ENCODE measurements around the gene SLC4A2.

SLC4A2 gene

DNA sequence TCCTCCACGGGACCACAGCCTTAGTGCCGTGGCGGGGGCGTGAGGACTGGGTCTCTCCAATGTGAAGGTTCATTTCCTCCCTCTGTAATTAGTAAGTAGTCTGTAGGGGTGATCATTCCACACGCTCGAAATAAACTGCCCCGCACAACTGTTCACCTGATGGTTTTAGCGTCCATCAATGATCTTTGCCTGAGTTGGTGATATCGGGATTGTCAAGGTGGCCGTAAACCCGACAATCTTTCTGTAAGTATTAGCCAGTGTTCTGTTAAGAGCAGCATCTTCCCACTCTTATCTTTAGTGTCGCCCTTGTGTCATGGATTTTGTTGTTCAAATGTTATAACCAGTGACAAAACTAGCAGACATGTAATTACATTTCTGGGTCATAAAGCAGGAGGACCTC lies 44.6 kb downstream of the SLC4A2 start:
- H3K27ac ChIP-seq (ENCODE audit: low read length) = no peak overlapping the region

DNA sequence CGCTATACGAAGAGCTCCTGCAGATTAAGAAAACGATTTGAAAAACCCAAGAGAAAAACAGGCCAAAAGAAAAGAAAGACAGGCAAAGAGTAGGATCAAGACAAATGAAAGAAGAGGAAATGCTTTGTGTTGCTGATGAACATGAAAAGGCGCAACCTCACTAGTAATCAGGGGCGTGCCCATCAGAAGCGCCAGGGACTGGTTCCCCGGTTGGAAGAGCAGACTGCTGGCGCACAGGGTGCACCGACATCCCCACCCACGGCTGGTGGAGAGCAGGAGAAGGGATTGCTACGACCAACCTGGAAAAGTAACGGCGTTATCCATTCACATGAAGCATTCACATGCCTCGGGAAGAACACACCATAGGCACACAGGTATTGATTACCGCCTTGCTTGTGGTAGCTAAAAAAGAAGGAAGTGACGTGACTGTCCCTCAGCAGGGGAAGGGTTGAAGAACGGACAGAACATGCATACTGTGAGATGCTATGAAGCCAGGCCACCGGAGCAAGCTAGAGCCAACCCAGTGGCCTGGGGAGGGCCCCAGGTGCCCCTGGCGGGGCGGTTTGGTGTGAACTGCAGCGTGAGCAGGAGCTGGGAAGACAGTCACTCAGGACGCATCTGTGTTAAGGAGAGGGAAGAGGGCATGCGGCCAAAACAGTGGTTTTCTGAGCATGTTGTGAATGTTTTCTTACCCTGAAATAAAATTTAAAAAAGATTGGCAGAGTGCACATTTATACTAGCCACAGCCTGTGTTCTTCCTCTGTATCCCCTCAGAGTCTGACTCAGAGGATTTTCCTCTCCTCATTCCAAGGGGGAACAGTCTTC lies 45.2 kb downstream of the SLC4A2 start:
- no peak overlapping the region for H3K9ac ChIP-seq (ENCODE audit: low read length)
- TF ChIP-seq, protein P1, sequence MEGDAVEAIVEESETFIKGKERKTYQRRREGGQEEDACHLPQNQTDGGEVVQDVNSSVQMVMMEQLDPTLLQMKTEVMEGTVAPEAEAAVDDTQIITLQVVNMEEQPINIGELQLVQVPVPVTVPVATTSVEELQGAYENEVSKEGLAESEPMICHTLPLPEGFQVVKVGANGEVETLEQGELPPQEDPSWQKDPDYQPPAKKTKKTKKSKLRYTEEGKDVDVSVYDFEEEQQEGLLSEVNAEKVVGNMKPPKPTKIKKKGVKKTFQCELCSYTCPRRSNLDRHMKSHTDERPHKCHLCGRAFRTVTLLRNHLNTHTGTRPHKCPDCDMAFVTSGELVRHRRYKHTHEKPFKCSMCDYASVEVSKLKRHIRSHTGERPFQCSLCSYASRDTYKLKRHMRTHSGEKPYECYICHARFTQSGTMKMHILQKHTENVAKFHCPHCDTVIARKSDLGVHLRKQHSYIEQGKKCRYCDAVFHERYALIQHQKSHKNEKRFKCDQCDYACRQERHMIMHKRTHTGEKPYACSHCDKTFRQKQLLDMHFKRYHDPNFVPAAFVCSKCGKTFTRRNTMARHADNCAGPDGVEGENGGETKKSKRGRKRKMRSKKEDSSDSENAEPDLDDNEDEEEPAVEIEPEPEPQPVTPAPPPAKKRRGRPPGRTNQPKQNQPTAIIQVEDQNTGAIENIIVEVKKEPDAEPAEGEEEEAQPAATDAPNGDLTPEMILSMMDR (IDR thresholded peaks at IDR 0.05; ENCODE audit: low read depth, low read length) = no peak
- no peak for TF ChIP-seq EZH2phosphoT487 (IDR thresholded peaks at IDR 0.05; ENCODE audit: low read depth)
- H3K36me3 ChIP-seq (replicated peaks; ENCODE audit: low read depth, low read length) = no peaks in the 10 kb centered on the region
- H3K4me3 ChIP-seq (ENCODE audit: low read length) = no peak overlapping the region
- H3K27ac ChIP-seq (ENCODE audit: low read length) = no peak overlapping the region
- no peaks in the 10 kb centered on the region for H3K9me3 ChIP-seq (ENCODE audit: insufficient read depth, low read length)
- peaks cover 49% of the 10 kb centered on the region for H4K20me1 ChIP-seq (ENCODE audit: insufficient read depth, low read length)
- no peaks in the 10 kb centered on the region for H3K27me3 ChIP-seq (ENCODE audit: low read depth, low read length)
- no peaks in the 10 kb centered on the region for H3K4me1 ChIP-seq (ENCODE audit: low read length)
- no peak overlapping the region for H2AFZ ChIP-seq (ENCODE audit: low read depth, low read length)
- H3K4me2 ChIP-seq (ENCODE audit: low read length) = no peak overlapping the region
- H3K79me2 ChIP-seq (ENCODE audit: low read length) = peaks cover 32% of the 10 kb centered on the region

More for the DNA sequence above, 44.6 kb downstream of the SLC4A2 start:
- TF ChIP-seq EZH2phosphoT487 (IDR thresholded peaks at IDR 0.05; ENCODE audit: low read depth) = no peak
- TF ChIP-seq, protein P1 (IDR thresholded peaks at IDR 0.05; ENCODE audit: low read depth, low read length) = no peak
- no peak overlapping the region for H3K4me3 ChIP-seq (ENCODE audit: low read length)
- H3K4me2 ChIP-seq (ENCODE audit: low read length) = no peak overlapping the region
- H3K27me3 ChIP-seq (ENCODE audit: low read depth, low read length) = no peaks in the 10 kb centered on the region
- H4K20me1 ChIP-seq (ENCODE audit: insufficient read depth, low read length) = peaks cover 50% of the 10 kb centered on the region
- H3K4me1 ChIP-seq (ENCODE audit: low read length) = no peaks in the 10 kb centered on the region
- H3K79me2 ChIP-seq (ENCODE audit: low read length) = peaks cover 37% of the 10 kb centered on the region
- H3K9ac ChIP-seq (ENCODE audit: low read length) = no peak overlapping the region
- H2AFZ ChIP-seq (ENCODE audit: low read depth, low read length) = no peak overlapping the region
- H3K36me3 ChIP-seq (replicated peaks; ENCODE audit: low read depth, low read length) = no peaks in the 10 kb centered on the region
- H3K9me3 ChIP-seq (ENCODE audit: insufficient read depth, low read length) = no peaks in the 10 kb centered on the region

DNA sequence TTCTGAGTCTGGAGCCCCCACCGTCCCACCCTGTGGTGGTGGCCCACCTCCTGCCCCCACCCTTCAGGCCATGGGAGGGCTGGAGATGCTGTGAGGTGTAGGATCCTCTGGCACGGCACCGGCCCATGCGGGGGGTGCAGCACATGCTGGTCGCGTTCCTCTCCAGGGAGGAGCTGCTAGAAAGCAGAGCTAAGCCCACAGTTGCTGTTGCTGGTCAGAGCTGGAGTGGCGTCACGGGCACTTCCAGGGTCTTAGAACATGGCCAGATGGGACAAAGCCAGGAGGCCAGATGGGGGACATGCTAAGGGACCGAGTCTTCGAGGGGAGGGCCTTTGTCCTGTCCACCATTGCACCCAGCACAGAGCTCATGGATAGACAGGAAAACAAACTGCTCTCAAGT lies 48.5 kb downstream of the SLC4A2 start:
- Histone ChIP-seq H3K9me3 (ENCODE audit: insufficient read depth, low read length) (no peaks in the 10 kb centered on the region), H3K4me1 (ENCODE audit: low read length) (no peaks in the 10 kb centered on the region), H3K4me2 (ENCODE audit: low read length) (no peak overlapping the region), H3K27ac (ENCODE audit: low read length) (no peak overlapping the region), H4K20me1 (ENCODE audit: insufficient read depth, low read length) (peaks cover 46% of the 10 kb centered on the region), H3K27me3 (ENCODE audit: low read depth, low read length) (no peaks in the 10 kb centered on the region), H3K36me3 (replicated peaks; ENCODE audit: low read depth, low read length) (no peaks in the 10 kb centered on the region), H3K79me2 (ENCODE audit: low read length) (peaks cover 16% of the 10 kb centered on the region), H3K9ac (ENCODE audit: low read length) (no peak overlapping the region), H3K4me3 (ENCODE audit: low read length) (no peak overlapping the region), H2AFZ (ENCODE audit: low read depth, low read length) (no peak overlapping the region)
- TF ChIP-seq EZH2phosphoT487 (IDR thresholded peaks at IDR 0.05; ENCODE audit: low read depth) = no peak
- TF ChIP-seq, protein P1 (IDR thresholded peaks at IDR 0.05; ENCODE audit: low read depth, low read length) = no peak

DNA sequence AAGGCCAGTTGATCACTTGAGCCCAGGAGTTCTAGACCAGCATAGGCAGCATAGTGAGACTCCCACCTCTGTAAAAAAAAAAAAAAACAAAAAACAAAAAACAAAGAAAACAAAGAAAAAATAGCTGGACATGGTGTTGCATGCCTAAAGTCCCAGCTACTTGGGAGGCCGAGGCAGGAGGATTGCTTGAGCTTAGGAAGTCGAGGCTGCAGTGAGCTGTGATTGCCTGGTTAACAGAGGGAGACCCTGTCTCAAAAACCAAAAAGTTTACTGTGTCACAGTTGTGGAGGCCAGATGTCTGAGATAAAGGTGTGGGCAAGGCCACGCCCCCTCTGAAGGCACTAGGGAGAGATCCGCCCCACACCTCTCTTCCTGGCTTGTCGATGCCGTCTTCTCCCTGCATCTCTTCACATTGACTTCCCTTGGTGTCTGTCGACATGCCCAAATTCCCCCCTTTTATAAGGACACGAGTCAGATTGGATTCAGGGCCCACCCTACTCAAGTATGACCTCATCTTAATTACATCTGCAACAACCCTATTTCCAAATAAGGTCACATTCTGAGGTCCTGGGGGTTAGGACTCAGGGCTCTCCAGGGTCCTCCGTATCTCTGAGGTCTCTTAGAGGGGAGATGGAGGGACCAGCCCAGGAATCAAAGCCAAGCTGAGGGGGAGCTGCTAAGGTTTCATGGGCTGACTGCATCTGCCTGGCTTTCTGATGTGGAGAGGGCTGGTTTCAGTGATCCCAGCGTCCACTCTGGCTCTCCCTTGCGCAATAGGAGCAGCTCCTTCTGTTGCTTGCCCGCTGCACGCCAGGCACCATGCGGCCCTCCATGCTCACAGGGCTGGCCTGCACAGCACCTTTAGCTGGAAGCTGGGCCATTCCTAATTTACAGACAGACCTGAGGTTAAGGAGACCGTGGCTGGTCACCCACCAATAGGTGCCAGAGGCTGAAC lies 50.0 kb downstream of the SLC4A2 start:
- TF ChIP-seq EZH2phosphoT487 (IDR thresholded peaks at IDR 0.05; ENCODE audit: low read depth) = no peak
- TF ChIP-seq, protein P1 (IDR thresholded peaks at IDR 0.05; ENCODE audit: low read depth, low read length) = no peak
- Histone ChIP-seq H3K79me2 (ENCODE audit: low read length) (peaks cover 16% of the 10 kb centered on the region), H4K20me1 (ENCODE audit: insufficient read depth, low read length) (peaks cover 32% of the 10 kb centered on the region), H3K36me3 (replicated peaks; ENCODE audit: low read depth, low read length) (no peaks in the 10 kb centered on the region), H3K27me3 (ENCODE audit: low read depth, low read length) (no peaks in the 10 kb centered on the region), H3K27ac (ENCODE audit: low read length) (no peak overlapping the region), H3K9me3 (ENCODE audit: insufficient read depth, low read length) (no peaks in the 10 kb centered on the region), H3K4me1 (ENCODE audit: low read length) (no peaks in the 10 kb centered on the region), H3K4me2 (ENCODE audit: low read length) (no peak overlapping the region), H2AFZ (ENCODE audit: low read depth, low read length) (no peak overlapping the region), H3K4me3 (ENCODE audit: low read length) (no peak overlapping the region), H3K9ac (ENCODE audit: low read length) (no peak overlapping the region)

Measured in OCI-LY3 (cell line).